GM19099 (cell line): Measurements from ENCODE around the gene IGSF22.

Experiments
- POLR2A ChIP-seq: IDR thresholded peaks from 3 replicates; pipeline ENCODE4 v1.6.1; 2011; ENCODE audit warnings: low read depth; ENCODE audit not compliant: insufficient read length; ENCODE audit errors: extremely low read depth

The IGSF22 gene

DNA sequence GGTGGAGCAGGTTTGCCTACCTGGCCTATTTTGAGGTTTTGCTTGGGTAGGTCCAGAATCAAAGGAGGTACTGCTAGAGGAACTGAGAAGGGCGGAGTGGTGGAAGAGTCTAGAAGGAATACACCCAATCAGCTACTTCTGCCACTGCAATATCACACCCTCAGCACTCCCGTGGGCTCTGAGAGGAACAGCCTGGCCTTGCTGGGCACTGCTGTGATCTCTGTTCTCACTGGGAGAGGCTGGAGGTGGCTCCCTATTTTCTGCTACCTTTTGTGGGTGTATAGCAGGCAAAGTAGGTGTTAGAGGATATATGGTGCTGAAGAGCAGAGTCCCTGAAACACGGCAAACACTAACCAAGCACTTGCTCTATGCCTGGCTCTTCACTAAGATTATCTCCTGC is 25.0 kb upstream of the IGSF22 start:
- TF ChIP-seq POLR2A: no peak

DNA sequence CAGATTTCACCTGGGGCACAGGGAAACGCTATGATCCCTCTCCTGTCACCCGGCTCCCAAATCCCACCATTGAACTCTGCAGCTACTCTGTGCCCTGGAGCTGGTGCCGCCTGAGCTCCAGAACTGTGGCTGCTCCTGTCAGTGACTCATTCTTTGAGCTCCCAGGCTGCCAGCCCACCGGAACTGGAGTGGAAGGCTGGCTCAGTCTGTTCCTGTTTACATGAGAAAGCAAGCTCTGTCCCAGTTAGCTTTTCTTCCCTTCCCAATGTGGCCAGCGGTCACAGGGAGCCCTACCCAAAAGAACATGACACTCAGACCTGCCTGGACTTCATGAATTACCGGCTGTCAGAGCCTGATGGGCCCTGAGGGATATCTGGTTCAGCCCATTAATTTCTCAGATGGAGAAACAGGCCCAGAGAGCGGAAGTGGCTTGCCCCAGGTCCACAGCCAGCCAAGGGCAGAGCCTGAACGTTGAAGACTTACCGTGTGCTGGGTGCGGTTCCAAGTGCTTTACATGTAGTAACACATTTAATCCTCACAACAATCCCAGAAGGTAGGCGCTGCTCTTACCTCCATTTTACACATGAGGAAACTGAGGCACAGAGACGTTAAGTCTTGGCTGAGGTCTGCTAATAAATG is 23.8 kb upstream of the IGSF22 start:
- TF ChIP-seq POLR2A: no peak

DNA sequence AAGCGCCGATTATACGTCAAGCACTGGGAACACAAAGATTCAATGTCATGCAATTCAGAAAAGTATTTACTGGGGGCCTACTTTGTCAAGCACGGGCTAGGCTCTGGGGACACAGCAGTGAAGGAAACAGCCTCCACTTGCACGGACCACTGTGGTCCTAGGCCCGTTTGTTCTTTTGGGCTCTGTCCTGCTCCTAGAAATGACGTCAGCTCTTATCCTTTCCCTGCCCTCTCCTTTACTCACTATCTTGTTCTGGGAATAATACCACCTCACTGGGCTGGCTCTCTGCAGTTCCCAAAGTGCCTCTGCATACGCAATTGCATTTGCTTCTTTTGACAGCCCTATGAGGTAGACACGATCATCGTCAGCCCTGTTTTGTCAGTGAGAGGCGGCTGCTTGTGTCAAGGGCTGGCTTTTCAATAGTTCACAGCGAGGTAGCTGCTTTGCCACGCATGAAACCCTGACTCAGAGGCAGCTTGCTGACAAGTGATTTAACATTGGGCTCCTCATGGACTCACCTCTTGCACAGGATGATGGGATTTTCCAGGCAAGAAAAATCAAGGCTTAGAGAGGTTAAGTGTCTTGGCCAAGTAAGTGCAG is 22.9 kb upstream of the IGSF22 start:
- TF ChIP-seq POLR2A: no peak

DNA sequence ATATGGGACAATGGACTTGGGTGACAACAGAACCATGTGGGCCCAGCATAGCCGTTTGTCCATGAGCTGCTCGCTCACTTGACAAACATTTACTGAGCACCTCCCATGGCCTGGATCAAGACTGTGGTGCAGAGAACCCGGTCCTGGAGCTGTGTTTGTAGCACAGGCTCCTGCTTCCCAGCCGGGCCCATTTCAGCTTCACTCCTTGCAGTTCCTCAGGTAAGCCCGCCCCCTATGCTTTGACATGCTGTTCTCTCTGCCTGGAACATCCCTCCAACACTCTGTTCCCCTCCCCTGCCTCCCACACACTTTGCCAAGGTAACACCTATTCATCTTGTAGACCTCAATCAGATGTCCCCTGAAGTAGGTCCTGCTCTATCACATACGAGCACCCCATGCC is 19.3 kb upstream of the IGSF22 start:
- no peak for TF ChIP-seq POLR2A

DNA sequence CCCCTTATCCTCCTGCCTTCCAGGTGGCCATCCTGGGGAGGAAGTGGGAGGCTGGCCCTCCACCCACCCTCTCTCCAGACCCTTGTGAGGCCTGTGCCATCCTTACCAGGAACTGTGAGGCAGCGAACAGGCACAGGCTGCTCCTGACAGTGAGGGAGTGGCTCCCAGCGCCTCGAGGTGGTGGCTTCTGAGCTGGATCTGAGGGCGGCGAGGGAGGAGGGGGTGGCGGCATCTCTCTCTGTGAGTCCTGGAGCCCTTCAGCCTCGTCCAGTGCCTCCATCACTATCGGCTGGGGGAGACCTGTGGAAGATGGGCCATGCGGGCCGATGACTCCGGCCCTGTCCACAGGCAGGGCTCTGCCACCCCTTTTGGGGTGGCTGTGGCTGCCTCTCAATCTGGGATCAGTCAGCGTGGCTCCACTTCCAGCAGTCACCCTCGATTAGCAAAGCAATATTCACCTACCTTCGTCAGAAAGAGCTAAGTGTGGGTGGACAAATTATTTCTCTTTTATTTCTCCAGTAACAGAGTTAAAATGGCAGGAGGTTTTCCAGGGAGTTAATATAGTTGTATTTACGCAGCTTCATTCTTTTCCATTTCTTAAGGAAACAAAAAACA is 18.0 kb upstream of the IGSF22 start:
- TF ChIP-seq POLR2A: no peak

DNA sequence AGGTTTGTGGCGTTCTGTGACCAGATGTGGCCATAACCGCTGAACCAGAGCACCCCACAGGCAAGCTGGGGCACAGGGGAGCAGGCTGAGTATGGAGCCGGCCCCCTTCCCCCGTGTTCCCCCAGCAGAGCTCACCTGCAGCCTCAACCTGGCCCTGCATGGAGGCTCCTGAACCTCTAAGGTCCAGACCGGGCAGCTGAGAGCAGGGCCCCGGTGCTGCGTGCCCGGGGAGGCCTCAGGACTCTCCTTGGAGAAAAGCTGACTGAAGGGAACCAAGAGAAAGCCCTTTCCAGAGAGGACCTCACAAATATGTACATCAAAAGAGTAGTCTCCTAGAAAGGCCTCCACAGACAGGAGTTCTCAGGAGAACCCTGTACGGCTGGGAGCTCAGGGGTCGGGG is 17.4 kb upstream of the IGSF22 start:
- TF ChIP-seq POLR2A: no peak

DNA sequence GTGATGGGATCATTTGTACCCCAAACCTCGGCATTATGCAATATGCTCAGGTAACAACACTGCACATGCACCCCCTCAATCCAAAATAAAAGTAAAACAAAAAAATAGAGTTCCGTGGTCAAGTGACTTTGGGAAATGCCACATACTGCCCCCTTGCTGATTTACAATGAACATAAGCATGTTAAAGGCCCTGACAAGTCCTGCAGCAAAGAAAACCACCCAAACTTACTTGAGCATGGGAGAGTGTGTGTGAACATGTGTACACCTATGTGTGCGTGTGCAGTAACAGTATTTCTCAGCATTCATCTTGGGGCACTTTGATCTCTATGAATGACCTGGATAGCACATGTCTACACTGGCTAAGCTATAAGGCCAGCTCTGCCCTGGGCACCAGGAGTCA is 15.8 kb upstream of the IGSF22 start:
- TF ChIP-seq POLR2A: no peak

DNA sequence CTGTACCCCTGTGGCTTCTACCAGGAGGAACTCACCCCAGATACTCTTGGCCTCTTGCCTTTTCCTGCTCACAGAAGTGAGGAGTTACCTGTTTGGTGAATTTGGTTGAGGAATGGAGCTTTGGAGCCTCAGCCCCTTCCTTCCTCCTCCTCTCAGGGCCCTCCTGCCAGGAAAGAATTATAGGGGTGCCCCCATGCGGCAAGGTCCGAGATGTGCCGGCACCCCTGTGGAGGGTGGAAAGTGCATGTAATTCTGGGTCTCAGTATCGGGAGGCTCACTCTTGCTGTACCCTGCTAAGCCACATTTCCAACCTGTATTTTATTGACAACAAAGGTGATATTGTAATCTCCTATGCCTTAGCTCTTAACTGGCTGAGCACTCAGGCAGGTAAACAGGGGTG is 13.7 kb upstream of the IGSF22 start:
- TF ChIP-seq POLR2A: no peak

DNA sequence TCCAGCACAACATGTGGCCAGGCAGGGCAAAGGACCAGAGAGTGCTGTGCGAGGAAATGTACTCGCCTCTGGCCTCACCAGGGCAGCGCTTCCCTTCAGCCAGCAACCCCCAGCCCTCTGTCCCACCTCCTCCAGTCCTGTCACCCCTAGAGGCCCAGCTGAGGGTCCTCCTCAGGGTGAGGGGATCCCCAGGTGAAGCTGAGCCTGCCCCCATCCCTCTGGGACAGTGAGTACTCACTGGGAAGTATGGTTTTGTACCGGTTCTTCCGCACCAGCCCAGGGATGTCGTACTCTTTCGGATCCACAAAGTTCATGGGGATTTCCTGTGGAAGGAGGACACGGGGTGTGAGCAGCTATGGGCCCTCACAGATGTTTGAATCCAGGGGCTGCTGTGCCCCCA is 11.7 kb upstream of the IGSF22 start:
- TF ChIP-seq POLR2A: no peak

DNA sequence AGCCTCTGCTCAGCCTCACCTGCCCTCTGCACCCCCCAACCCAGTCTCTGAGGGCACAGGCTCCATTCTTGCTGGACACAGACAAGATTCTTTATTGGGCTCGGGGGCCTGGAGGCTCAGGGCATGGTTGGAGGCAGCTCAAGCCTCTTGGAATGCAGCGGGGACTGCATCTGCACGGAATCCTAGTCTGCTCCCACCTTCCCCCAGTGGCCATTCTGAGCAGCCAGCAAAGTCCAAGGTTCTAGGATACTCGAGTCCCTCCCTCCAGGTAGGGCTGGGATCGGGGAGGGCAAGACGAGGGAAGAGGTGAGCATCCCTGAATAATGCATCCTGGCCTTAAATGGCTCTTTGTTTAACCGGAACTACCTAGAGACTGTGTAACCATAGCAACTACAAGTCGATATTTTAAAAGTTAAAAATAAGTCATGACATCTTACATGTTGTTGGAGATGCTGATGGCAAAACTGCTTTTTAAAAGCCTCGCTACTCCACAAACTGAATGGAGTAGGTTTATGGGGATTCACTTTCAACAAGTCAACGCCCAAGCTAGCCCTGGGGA is 10.7 kb upstream of the IGSF22 start:
- TF ChIP-seq POLR2A: no peak

DNA sequence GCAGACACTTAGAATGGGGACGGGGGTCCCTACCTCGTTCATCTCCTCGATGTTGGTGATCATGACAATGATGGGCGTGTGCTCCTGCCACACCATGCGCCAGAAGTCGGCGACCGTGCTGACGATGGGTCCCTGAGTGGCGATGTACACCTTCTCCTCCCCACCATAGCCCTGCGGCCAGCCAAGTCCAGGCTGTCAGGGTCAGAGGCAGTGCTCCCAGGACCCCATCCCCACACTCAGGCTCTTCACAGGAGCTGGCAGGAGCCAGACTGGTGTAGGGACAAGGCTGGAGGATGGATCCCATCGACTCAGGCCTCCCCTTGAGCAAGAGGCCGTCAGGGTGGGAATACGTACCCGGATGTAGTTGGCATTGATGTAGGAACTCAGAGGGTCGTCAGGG is 7.2 kb upstream of the IGSF22 start:
- no peak for TF ChIP-seq POLR2A

DNA sequence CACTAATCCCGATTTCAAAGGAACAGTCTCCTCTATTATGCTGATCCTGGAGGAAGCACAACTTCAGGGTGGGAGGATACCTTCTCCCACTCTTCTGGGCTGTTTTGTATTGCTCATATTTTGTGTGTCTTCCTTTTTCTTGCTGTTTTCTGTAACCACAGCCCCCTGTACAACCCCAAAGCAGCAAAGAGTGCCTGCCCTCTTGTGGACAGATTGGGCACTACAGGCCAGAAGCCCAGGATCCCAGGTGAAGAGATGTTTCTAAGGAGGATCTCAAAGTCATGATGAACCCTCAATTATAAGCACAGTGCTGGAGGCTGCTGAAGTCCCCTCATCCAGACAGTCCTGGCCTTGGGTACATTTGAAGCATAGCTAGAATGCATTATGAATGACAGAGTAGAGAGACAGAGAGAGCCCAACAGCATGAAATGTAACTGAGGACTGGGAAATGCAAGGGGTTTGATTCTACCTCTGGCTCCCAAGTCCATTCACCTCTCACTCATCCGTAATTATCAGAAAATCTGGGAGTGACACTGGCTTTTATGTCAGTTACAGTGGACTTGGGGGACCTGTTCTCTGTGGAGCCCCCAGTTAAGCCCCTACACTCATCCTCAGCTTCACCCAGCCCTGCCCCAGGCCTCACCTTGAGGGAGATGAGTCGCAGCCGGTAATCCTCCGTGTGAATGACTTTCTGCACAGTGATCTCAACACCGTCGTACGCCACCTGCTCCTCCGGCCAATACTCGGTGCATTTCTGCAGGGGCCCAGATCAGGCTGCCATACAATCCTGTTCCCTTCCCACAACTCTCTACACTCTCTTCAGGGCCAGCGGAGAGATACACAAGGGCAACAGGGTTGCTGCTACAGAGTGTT is 6.2 kb upstream of the IGSF22 start:
- TF ChIP-seq POLR2A: no peak

DNA sequence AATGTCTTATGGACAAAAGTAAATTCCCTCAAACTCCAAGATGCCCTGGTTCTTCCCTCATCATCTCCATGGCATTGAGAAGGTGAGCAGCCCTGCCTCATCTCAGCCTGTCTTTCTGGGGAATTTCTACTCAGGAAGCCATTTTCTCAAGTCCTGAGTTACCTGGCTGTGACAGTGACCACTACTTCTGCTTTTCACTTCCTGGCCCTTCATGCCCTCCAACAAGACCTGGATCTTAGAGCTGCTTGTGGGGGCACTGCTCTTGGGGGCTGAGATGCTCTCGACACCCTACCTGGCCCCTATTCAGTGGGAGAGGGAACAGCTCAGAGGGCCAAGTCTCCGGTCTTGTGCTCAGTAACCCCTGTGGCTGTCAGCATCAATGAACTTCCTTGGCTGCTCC is 5.5 kb upstream of the IGSF22 start:
- TF ChIP-seq POLR2A: no peak

DNA sequence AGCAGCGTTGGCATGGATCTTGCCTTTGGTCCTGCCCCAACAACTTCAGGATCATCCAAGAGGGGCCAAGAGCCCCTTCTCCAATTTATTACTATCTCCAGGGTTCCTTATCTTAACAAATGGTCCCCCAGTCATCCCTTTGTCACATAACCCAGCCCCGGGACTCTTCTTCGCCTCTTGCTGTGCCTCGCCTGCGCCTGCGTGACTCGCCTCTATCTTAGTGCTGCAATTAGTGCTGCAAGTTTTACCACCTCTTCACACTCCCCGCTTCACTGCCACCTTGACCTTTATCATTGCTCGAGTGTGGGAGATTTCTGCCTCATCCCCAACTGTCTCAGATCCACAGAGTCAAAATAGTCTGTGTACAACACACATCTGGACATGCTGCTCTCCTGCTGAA is 4.0 kb upstream of the IGSF22 start:
- no peak for TF ChIP-seq POLR2A

DNA sequence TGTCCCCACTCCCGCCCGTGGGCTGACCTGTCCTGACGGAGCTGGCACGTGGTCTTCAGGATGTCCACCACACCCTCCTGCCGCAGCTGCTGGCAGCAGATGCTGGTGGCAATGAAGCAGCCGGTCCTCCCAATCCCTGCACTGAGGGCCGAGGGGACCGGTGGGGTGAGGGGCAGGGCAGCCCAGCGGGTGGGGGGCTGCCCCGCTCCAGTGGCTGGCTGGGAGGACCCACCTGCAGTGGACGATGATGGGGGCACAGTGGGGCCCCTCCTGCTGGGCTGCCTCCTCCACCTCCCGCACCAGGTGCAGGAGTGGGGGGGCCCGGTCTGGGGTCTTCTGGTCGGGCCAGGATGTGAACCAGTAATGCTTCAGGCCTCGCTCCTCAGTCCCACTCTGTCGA is 3.4 kb upstream of the IGSF22 start:
- no peak for TF ChIP-seq POLR2A
